Ovary (tissue), 9 donors: ENCODE data around the gene SNAPC2. TPM values are rescaled to one million over a fixed set of nuclear protein-coding genes. Genes with fewer than 3 reads are reported as not detected.

Source experiments
- DNase-seq, 5 donors: peaks; one replicate each; pipeline ENCODE4 v3.0.0-alpha.2; 2019 to 2020
- H3K27ac ChIP-seq, 2 donors: fragments of 200-600 bp; one replicate each; pipeline versions ENCODE4 v1.5.1 to v1.8.0; 2019 to 2022
- H3K27me3 ChIP-seq: fragments of 200-600 bp; one replicate; pipeline ENCODE4 v1.8.0; 2022
- H3K36me3 ChIP-seq: fragments of 200-600 bp; sonication (generic); one replicate; pipeline ENCODE4 v1.5.1; 2019
- H3K4me1 ChIP-seq: one replicate; pipeline ENCODE4 v1.8.1; 2013; ENCODE audit warnings: mild to moderate bottlenecking, moderate library complexity; ENCODE audit not compliant: insufficient read depth
- H3K4me3 ChIP-seq: fragments of 200-600 bp; sonication (generic); one replicate; pipeline ENCODE4 v1.5.1; 2017
- H3K9me3 ChIP-seq, 2 donors: fragments of 200-600 bp in 1 of 2; sonication (generic) in 1 of 2; one replicate each; pipeline versions ENCODE4 v1.5.1 to v1.8.1; 2013 to 2019; ENCODE audit warnings: mild to moderate bottlenecking in 1 of 2, moderate library complexity in 1 of 2
- EP300 ChIP-seq: sonication (generic); formaldehyde crosslinking; IDR thresholded peaks from one replicate; pipeline ENCODE4 v1.6.1; 2017; ENCODE audit warnings: antibody characterized with exemption
- POLR2A ChIP-seq: fragments of 450-650 bp; IDR thresholded peaks from one replicate; pipeline ENCODE4 v1.6.1; 2017; ENCODE audit warnings: antibody characterized with exemption, mild to moderate bottlenecking, moderate library complexity
- WGBS, 3 donors: extraction: QIAGEN DNeasy Blood & Tissue Kit in 1 of 3; methylation state at CpG; one replicate each; pipeline versions ENCODE4 v1.1.5 to v1.1.7; 2013 to 2017; 5-methylcytosine and 5-hydroxymethylcytosine counted together
- intact Hi-C, 4 donors: fragments of 100-400 bp; cut with DNase I; formaldehyde crosslinking; loops; one replicate each; pipeline versions ENCODE4 v1.11.0 to v1.15.1; 2022 to 2023
- polyA plus RNA-seq, 2 donors: library from polyadenylated mRNA; stranded (reverse); fragments of 200-250 nt in 1 of 2; fragments of 350-450 nt in 1 of 2; fragmentation: Illumina TruSeq in 1 of 2; extraction: RNeasy Lipid Tissue Mini Kit (QIAGEN cat#74804) in 1 of 2; gene quantifications; one replicate each; pipeline ENCODE4 v1.2.3, GENCODE V29; 2013 to 2014
- total RNA-seq, 7 donors: library from RNA; depleted of rRNA in 2 of 7; stranded (reverse); fragments of >200 nt in 2 of 7; fragmentation: NEBNext Ultra II Directional in 3 of 7; extraction: Animal tissue kit (Norgen Biotek cat#: 25700) in 3 of 7; gene quantifications; one replicate each; pipeline versions ENCODE4 v1.1.0 to v1.2.4, GENCODE V29; 2016 to 2023
- TF ChIP-seq, protein P1 (sequence below), 3 donors: fragments of 450-650 bp in 2 of 3; fragments of 200-600 bp in 1 of 3; IDR thresholded peaks; one replicate each; pipeline versions ENCODE4 v1.5.1 to v1.8.0; 2016 to 2022; ENCODE audit warnings: antibody characterized with exemption in 3 of 3, mild to moderate bottlenecking in 1 of 3
- donor health status: DM: no; HTN: no; CAD: no; lungs with moderate emphysema.
- donor health status: DM: no; HTN: no; CAD: no.
- donor health status: Bipolar disorder and iron deficiency.
- donor health status: DM: yes; HTN: yes; CAD: no.
- donor health status: DM: no; HTN: no; CAD: no.
- donor health status: DM: yes; HTN: yes; CAD: no.

Gene SNAPC2
- total and polyA plus RNA-seq, 9 donors, result 1.8 to 26.6 (median 16.3) TPM

DNA sequence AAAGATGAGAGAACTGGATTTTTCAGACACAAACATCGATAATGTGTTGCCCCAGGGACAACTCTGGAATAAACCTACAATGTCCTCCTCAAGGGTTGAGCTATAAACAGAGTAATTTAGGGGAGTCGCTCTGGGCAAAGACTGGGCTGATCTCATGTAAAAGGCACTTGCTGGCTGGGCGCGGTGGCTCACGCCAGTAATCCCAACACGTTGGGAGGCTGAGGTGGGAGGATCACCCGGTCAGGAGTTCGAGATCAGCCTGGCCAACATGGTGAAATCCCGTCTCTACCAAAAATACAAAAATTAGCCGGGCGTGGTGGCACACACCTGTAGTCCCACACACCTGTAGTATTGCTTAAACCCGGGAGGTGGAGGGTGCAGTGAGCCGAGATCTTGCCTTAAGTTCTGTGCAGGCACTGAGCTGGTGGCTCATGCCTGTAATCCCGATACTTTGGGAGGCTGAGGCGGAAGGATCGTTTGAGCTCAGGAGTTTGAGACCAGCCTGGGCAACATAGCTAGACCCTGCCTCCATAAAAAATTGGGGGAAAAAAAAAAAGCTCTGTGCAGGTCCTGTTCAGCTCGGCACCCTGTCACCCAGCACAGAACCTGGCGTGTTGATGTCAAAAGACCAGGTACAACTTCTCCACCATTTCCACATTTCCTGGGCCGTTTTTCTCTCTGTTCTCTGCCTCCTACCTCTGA, 21.9 kb downstream of the SNAPC2 start:
- no peak overlapping the region for H3K27ac ChIP-seq
- WGBS, 3 donors, result 87 to 88% (median 88%) methylated on average over 19 of the region's 19 CpGs
- no peaks in the 10 kb centered on the region for H3K36me3 ChIP-seq
- H3K4me3 ChIP-seq, result no peak overlapping the region
- TF ChIP-seq POLR2A (no peak), EP300 (no peak)
- TF ChIP-seq, protein P1, sequence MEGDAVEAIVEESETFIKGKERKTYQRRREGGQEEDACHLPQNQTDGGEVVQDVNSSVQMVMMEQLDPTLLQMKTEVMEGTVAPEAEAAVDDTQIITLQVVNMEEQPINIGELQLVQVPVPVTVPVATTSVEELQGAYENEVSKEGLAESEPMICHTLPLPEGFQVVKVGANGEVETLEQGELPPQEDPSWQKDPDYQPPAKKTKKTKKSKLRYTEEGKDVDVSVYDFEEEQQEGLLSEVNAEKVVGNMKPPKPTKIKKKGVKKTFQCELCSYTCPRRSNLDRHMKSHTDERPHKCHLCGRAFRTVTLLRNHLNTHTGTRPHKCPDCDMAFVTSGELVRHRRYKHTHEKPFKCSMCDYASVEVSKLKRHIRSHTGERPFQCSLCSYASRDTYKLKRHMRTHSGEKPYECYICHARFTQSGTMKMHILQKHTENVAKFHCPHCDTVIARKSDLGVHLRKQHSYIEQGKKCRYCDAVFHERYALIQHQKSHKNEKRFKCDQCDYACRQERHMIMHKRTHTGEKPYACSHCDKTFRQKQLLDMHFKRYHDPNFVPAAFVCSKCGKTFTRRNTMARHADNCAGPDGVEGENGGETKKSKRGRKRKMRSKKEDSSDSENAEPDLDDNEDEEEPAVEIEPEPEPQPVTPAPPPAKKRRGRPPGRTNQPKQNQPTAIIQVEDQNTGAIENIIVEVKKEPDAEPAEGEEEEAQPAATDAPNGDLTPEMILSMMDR (IDR thresholded peaks at IDR 0.05), result no peak
- H3K9me3 ChIP-seq, result no peaks in the 10 kb centered on the region
- no peaks in the 10 kb centered on the region for H3K27me3 ChIP-seq
- no peak for DNase-seq
- peaks cover 10% of the 10 kb centered on the region for H3K4me1 ChIP-seq
- intact Hi-C loops, result loop anchor here in 2 of 4 donors (10.0 kb wide), 2 partner anchors 63 to 313 kb away; partner anchors contain the start of gene ELAVL1 (in 1 of the 2)

DNA sequence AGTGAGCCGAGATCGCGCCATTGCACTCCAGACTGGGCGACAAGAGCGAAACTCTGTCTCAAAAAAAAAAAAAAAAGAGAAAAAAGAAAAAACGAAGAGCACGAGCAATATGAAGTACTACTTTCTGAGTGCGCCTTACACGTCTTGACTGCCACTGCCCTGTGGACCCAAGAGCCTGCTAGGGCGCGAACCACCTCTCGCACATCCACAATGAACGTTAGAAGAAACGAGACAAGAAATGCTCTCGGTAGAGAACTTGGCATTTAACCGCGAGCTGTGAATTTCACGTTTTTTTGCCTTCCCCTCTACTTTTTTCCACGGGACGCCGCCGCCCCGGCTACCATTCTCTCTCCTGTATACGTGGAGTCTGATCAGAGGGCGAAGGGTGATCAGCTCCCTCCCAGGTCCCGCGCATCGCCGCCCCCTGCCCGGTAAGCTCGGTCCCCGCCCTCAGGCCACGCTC, 22.9 kb downstream of the SNAPC2 start:
- Histone ChIP-seq H3K27me3 (no peaks in the 10 kb centered on the region), H3K9me3 (no peaks in the 10 kb centered on the region), H3K4me1 (peaks cover 10% of the 10 kb centered on the region), H3K4me3 (peak overlapping the region; percentile 61), H3K27ac (peak overlapping the region; percentile 97 to 98), H3K36me3 (no peaks in the 10 kb centered on the region)
- WGBS, 3 donors, result 3 to 5% (median 3%) methylated on average over 33 of the region's 33 CpGs
- no peak for TF ChIP-seq POLR2A
- TF ChIP-seq, protein P1 (IDR thresholded peaks at IDR 0.05), result no peak
- TF ChIP-seq EP300, result no peak
- intact Hi-C loops, result loop anchor here in 2 of 4 donors (10.0 kb wide), 2 partner anchors 62 to 312 kb away; partner anchors contain the start of gene ELAVL1 (in 1 of the 2)
- DNase-seq, result no peak

DNA sequence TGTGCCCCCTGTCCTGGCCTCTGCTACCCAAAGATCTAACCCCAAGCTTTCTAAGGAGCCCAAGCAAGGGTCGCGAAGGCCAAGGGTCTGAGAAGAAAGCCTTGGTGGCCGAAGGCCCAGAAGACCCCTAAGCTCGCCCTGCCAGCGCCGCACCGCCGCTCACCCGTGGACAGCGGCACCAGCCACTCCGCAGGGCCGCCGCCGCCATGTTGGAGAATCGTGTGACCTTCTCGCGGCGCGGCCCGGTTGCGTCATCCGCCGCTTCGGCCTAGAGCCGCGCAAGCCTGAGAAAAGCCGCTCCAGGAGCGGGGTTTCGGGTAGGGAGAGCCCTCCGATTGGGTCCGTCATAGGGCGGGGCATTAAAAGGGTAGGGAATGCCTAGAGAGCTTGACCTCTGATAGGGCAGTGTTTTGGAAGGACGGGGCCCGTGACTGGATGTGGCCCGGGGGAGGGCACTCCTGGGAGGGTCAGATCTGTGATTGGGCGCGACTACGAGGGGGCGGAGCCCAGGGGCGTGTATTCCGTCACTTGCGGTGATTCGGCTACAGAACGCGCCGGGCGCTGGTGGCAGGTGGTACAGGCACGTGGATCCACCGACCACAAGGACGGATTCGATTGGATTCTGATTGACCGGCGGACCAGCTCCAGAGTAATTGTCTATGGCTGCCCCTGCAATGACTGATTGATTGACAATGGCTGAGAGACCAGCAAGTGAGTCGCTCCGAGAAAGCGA, 23.5 kb downstream of the SNAPC2 start, which contains the start of gene TIMM44:
Gene TIMM44 (minus strand): TSS at position 223 of the 733 bp plus-strand sequence. CDS start 15 bp downstream, at position 208.
- intact Hi-C loops, result loop anchor here in 3 of 4 donors (1.0 to 10.0 kb wide), 3 partner anchors 61 to 311 kb away; partner anchors contain the start of gene ELAVL1 (in 1 of the 3)
- Histone ChIP-seq H3K27ac (peak within 1 kb of the TSS; percentile 97 to 98), H3K36me3 (no peaks in the 10 kb centered on the region), H3K9me3 (no peaks in the 10 kb centered on the region), H3K4me3 (peak within 1 kb of the TSS; percentile 61), H3K4me1 (peaks cover 10% of the 10 kb centered on the region), H3K27me3 (no peaks in the 10 kb centered on the region)
- peak; percentile 98 to 99 (median 98) for DNase-seq
- WGBS, 3 donors, result 0% methylated on average over 53 to 56 of the region's 56 CpGs
- TF ChIP-seq EP300 (peak; percentile 75), POLR2A (peak; percentile 63)
- TF ChIP-seq, protein P1 (IDR thresholded peaks at IDR 0.05), result peak in 1 of 3 donors; percentile 21

DNA sequence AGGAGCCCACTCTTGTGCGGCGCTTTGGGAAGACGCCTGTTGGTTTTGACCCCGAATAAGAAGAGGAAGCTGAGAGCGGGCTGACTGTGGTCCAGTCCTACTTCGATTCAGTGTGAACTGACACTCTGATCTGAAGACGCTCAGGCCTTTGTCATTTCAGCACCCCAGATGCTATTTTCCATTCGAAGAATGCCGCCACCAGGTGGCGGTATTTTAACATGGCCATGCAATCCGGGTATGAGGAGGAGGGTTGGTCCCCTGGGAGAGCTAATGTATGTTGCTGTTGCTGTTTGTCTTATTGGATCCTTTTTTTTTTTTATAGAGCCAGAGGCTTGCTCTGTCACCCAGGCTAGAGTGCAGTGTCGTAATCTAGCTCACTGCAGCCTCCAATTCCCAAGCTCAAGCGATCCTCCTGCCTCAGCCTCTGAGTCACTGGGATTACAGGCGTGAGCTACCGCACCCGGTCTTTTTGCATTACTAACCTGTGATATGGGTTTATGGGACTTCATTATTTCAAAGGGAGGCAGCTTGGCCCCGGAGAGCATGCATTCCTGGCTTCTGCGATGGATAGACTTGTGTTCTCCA, 24.1 kb downstream of the SNAPC2 start:
- 26 to 31% (median 27%) methylated on average over 18 of the region's 18 CpGs for WGBS, 3 donors
- Histone ChIP-seq H3K4me3 (peak overlapping the region; percentile 51), H3K4me1 (peaks cover 10% of the 10 kb centered on the region), H3K27ac (peak overlapping the region in 1 of 2 donors; percentile 97), H3K27me3 (no peaks in the 10 kb centered on the region), H3K9me3 (no peaks in the 10 kb centered on the region), H3K36me3 (no peaks in the 10 kb centered on the region)
- TF ChIP-seq, protein P1 (IDR thresholded peaks at IDR 0.05), result peak; percentile 84 to 89 (median 87)
- TF ChIP-seq POLR2A (no peak), EP300 (no peak)
- intact Hi-C loops, result loop anchor here in 3 of 4 donors (1.0 to 10.0 kb wide), 3 partner anchors 61 to 311 kb away; partner anchors contain the start of gene ELAVL1 (in 1 of the 3)
- peak; percentile 82 to 89 (median 88) for DNase-seq
